AG09309 (cell line): ENCODE data around the gene PLEKHA6.

Source experiments
- DNase-seq: peaks from one replicate; pipeline ENCODE4 v3.0.0-alpha.2; 2010; ENCODE audit warnings: low read depth
- H3K4me3 ChIP-seq: 2 replicates; pipeline ENCODE4 v1.5.1; 2011; ENCODE audit warnings: mild to moderate bottlenecking, low read depth, low read length, moderate library complexity; ENCODE audit not compliant: control insufficient read depth
- CTCF ChIP-seq: IDR thresholded peaks from 2 replicates; pipeline ENCODE4 v1.5.1; 2011; ENCODE audit warnings: mild to moderate bottlenecking, low read depth, low read length, inconsistent platforms; ENCODE audit not compliant: insufficient read depth, control insufficient read depth; ENCODE audit errors: missing control alignments

PLEKHA6 gene

DNA sequence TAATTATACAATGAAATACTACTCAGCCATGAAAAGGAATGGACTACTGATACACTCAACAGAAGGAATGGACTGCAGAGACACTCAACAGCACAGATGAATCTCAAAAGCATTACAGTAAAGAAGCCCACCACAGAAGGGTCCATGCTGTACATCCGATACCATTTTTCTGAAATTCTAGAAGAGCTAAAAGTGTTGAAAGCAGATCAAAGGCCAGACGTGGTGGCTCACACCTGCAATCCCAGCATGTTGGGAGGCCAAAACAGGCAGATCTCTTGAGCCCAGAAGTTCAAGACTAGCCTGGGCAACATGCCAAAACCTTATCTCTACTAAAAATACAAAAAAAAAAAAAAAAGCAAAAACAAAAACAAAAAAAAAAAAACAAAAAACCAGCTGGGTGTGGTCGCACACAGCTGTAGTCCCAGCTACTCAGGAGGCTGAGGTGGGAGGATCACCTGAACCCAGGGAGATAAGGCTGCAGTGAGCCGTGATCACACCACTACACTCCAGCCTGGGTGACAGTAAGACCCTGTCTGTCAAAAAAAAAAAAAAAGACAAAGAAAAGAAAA is 36.4 kb upstream of the PLEKHA6 start:
- TF ChIP-seq CTCF = no peak
- DNase-seq = no peak
- H3K4me3 ChIP-seq = no peak overlapping the region

GRCh38 chr1:204391629-204392028 is 31.9 kb upstream of the PLEKHA6 start:
- TF ChIP-seq CTCF = no peak
- DNase-seq = no peak
- H3K4me3 ChIP-seq = no peak overlapping the region

- no peak for TF ChIP-seq CTCF
- DNase-seq = no peak
- no peak overlapping the region for H3K4me3 ChIP-seq
Observed at GRCh38 chr1:204390751-204391466, 31.2 kb upstream of the PLEKHA6 start.

DNA sequence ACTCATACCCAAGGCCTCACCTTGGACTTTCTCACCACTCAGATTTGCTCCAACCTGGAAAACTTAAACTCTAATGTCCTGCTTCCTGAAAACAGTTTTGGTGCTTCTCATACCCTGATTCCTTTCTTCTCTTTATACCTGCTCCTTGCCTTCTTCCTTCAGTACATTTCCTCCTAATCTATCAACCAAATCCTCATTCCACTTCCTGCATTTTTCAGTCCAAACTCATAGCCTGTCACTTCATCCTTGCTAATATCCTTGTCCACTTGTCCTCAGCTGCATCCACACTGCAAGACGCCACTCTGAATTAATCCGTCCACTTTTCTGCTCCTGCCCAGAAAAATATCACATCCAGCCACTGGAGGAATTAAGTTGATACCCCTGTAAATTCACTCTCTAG is 26.0 kb upstream of the PLEKHA6 start:
- H3K4me3 ChIP-seq = no peak overlapping the region
- no peak for DNase-seq
- no peak for TF ChIP-seq CTCF

DNA sequence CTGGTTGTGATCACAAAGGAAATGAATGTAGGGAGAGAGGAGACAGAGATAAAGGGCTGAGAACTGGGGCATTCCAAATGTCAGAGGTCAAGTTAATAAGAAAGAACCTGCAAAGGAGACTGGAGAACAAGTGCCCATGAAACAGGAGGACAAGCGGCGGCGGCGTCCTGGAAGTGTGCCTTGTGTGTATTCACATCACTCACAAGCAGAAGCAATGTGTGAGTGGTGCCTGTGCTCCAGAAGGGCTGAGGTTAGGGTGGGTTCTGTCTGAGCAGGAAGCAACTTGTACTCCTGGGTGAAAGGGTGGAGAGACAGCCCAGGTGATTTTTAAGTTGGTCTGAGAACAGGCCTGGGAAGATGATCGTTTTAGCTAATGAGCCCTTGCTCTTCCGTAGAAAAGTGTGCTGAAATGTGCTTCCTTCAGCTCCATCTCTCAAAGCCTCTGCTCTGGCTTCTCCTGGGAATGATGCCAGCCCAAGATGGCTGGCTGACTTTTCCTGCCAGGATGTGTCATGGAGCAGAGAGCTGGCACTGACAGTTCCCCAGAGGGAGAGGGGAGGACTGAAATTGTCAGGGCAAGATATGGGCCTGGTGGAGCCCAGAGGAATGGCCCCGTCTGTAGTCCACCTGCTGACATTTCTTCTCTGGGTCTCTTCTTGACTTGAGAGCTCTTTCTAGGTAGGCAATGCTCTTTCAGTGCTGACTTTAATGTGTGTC is 25.1 kb upstream of the PLEKHA6 start:
- no peak for TF ChIP-seq CTCF
- peak; percentile 21 for DNase-seq
- H3K4me3 ChIP-seq = no peak overlapping the region

DNA sequence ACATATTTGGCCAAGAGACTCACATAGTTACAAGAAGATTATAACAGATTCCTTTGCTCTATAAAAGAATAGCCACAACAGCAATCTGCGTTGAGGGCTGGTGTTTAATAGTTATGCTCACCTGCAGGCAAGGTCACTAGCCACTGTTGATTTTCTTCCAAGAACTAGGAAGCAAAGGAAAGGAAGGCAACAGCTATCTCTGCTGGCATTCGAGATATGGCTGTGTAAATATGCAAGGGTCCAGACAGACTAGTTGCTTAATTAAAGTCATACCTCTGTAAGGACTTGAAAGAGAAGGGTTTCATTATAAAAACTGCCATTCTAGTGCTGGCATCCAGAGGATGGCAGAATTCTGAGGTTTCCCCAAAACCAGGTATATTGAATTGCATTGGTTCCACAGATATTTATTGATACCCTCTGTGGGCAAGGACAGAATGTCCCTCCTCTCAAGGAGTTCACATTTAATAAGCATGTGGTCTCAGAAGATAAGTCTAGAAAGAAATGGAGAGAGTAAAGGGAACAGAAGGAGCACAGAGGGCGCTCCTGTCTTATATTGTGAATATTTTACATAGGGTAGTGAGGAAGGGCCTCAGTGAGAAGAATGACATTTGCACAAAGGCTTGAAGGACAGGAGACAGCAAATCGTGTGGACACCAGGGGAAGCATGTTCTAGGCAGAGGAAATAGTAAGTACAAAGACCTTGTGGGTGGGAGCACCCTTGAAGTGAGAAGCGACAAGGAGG is 23.6 kb upstream of the PLEKHA6 start:
- no peak overlapping the region for H3K4me3 ChIP-seq
- no peak for DNase-seq
- no peak for TF ChIP-seq CTCF
